GM21528 (cell line): ENCODE data around the gene ABCC4.

ENCODE experiments used
- ATAC-seq: cut with Tn5 transposase; IDR thresholded peaks from one replicate; pipeline ENCODE4 v1.9.1; 2021; ENCODE audit warnings: mild to moderate bottlenecking, moderate library complexity; ENCODE audit not compliant: unreplicated experiment, low FRiP score

Gene ABCC4

GRCh38 chr13:95301183-95301967 lies at the start of gene ABCC4:
Gene ABCC4 (minus strand): TSS chr13:95301451. CDS start chr13:95301314, 137 bp downstream.
- ATAC-seq, result peak; percentile 91

- ATAC-seq, result no peak
These were observed 48.0 kb upstream of the ABCC4 start for GRCh38 chr13:95349267-95349666.

GRCh38 chr13:95343944-95344343 lies 42.7 kb upstream of the ABCC4 start:
- no peak for ATAC-seq

DNA sequence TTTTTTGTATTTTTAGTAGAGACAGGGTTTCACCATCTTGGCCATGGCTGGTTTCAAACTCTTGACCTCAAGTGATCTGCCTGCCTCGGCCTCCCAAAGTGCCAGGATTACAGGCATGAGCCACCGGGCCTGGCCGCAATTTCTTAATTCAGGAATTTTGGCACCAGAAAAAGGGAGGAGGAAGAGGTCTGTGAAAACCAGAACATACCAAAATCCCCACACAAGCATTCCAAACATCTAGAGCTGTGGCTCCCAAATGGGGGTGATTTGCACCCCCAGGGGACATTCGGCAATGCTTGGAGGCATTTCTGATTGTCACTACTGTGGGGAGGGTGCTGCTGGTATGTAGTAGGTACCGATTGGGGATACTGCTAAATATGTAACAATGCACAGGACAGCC lies 40.2 kb upstream of the ABCC4 start:
- ATAC-seq, result no peak

- no peak for ATAC-seq
These were observed 37.7 kb upstream of the ABCC4 start for GRCh38 chr13:95338905-95339304.

- no peak for ATAC-seq
These were observed 36.3 kb upstream of the ABCC4 start for GRCh38 chr13:95337597-95337996.

DNA sequence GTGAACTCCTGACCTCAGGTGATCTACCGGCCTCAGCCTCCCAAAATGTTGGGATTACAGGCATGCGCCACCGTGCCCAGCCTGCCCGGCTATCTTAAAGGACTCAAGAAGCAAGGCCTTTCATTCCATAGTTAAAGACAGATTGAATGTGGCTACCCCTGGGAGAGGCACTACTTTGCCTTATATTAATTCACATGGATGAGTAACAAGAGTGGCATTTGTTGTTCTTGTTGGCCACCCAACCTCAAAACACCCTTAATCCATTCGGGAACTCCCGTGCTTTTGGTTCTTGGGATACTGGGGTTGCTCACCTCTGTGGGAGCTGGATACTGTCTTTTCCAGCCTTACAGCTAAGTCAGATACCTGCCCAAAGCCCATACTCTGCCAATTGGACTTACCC lies 34.4 kb upstream of the ABCC4 start:
- no peak for ATAC-seq

DNA sequence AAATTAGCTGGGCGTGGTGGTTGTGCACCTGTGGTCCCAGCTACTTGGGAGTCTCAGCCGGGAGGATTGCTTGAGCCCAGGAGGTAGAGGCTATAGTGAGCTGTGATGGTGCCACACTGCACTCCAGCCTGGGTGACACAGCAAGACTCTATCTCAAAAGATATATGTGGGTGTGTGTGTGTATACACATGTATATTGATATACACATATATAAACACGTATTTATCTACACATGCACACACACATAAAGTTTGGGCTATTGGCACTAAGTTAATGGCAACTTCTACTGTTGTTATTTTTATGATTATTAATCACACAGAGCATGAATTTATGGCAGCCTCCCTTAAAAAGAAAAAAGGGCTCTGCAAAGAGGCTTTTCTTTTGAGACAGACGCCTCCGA lies 27.1 kb upstream of the ABCC4 start:
- no peak for ATAC-seq

GRCh38 chr13:95327190-95327589 lies 25.9 kb upstream of the ABCC4 start:
- ATAC-seq, result no peak

GRCh38 chr13:95326695-95327094 lies 25.4 kb upstream of the ABCC4 start:
- ATAC-seq, result no peak

DNA sequence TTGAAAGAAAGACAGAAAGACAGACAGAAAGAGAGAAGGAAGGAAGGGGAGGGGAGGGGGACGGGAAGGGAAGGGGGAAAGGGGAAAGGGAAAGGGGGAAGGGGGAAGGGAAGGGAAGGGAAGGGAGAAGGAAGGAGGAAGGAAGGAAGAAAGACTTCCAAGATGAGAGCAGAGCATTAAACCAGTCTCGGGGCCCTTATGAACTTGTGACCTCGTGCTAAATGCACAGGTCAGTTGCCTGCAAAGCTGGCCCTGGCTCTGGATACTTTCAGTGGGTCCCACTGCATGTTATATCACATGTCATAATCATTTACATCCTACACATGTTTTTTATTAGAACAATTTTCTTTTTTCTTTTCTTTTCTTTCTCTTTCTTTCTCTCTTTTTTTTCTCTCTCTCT lies 24.2 kb upstream of the ABCC4 start:
- no peak for ATAC-seq

GRCh38 chr13:95323930-95324662 lies 22.8 kb upstream of the ABCC4 start:
- ATAC-seq, result no peak

GRCh38 chr13:95319551-95320274 lies 18.5 kb upstream of the ABCC4 start:
- no peak for ATAC-seq

DNA sequence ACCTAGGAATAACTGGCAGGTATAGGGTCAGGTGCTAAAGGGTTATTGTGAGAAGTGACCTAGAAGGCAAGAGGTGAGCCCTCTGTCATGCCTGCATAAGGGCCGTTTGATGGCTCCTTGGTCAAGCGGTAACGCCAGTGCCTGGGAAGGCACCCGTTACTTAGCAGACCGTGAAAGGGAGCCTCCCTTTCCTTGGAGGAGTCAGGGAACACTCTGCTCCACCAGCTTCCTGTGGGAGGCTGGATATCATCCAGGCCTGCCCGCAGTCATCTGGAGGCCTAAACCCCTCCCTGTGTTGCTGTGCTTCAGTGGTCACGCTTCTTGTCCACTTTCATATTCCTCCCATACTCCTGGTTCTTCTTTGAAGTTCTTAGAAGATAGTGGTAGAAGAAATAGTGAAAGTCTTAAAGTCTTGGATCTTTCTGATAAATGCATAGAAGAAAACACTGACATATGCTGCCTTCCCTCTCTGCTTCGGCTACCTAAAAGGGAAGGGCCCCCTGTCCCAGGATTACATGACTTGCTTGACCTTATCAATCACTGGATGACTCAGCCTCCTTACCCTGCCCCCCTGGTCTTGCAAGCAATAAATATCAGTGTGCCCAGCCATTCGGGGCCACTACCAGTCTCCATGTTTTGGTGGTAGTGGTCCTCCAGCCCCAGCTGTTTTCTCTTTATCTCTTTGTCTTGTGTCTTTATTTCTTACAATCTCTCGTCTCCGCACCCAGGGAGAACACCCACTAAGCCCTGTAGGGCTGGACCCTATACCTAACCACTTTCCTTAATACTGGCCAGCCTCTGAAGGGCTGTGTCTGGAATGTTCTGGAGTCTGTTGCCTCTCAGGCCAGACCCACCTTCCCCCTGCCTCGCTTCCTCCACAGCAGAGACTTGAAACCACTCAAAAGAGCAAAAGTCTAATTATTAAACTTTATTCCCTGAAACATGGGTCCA lies 16.1 kb upstream of the ABCC4 start:
- ATAC-seq, result no peak

DNA sequence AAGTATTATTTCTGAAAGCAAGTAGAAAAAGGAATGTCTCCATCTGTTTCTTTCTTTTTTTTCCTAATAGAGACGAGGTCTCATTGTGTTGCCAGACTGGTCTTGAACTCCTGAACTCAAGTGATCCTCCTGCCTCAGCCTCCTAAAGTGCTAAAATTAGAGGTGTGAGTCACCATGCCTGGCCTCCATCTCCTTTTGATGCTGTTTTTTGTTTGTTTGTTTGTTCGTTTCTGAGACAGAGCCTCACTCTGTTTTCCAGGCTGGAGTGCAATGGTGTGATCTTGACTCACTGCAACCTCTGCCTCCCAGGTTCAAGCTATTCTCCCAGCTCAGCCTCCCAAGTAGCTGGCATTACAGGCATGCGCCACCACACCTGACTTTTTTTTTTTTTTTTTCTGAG lies 14.5 kb upstream of the ABCC4 start:
- no peak for ATAC-seq

DNA sequence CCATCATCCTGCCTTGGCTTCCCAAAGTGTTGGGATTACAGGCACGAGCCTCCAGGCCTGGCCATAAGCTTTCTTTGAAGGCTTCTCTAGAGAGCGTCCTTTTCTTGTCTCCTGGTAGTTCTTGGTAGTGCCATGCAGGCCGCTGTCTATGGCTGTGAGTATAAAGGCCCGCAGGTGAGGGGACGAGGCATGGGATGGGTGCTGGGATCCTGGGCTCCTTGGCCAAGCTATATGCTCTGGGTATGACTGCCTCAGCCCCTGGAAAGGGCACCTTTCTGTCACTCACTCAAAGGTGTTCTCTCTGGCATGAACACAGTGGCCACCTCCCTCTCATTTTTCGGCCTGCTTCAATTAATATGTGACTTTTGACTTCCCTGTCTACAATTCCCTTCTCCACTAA lies 6.3 kb upstream of the ABCC4 start:
- no peak for ATAC-seq

DNA sequence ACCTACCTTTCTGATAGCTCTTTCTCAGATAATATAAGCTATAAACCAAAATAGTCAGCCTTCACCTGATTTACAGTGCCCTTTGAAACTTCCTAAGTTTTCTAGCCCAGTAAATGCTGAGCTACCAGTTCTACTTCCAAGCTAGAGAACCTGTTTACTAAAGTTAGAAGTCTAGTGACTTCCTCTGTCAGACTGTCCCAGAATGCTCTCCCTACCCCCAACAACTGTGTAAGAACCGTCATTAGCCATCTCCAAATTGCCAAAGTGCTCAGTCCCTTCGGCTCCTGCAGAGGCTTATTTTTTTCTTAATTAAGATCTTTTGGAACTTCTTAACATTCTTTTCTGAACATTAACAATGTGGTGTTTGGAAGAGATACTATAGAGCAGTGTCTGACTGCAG lies 3.2 kb upstream of the ABCC4 start:
- ATAC-seq, result no peak

- no peak for ATAC-seq
These were observed 730 bp upstream of the ABCC4 start for GRCh38 chr13:95301968-95302393.

GRCh38 chr13:95300625-95301182 lies 547 bp downstream of the ABCC4 start:
- peak; percentile 53 for ATAC-seq
